ENCODE results near the gene LSM2.
A peak's percentile ranks its signal among the peaks of the same experiment; 100 is the strongest.
"Not testable (repeated sequence)": the region's sequence is repeated elsewhere in the genome, so short reads cannot be mapped to it uniquely, and the experiment has no call there.

The LSM2 gene

GRCh38 chr6:31799781-31800180, 7.0 kb downstream of the LSM2 start:
- no peak for DNase-seq

- DNase-seq: no peak
Observed at GRCh38 chr6:31797588-31797987, 9.2 kb downstream of the LSM2 start.

GRCh38 chr6:31796993-31797385, 9.8 kb downstream of the LSM2 start:
- DNase-seq: no peak

GRCh38 chr6:31795616-31796298, 11.0 kb downstream of the LSM2 start, which contains the start of gene VARS1:
TSS of gene VARS1 (minus strand) at chr6:31795752. CDS start at chr6:31795217, 535 bp downstream.
- DNase-seq: peak in 56 of 58 donors; percentile 47 to 90 (median 81)

GRCh38 chr6:31794866-31795615, 11.7 kb downstream of the LSM2 start:
- DNase-seq: peak in 9 of 58 donors; percentile 27 to 72 (median 58)

GRCh38 chr6:31794294-31794865, 12.4 kb downstream of the LSM2 start:
- DNase-seq: peak in 1 of 58 donors; percentile 5

- DNase-seq: not testable (repeated sequence)
Observed at GRCh38 chr6:31793927-31794245, 12.9 kb downstream of the LSM2 start.

- no peak for DNase-seq
Observed at GRCh38 chr6:31792761-31793171, 14.0 kb downstream of the LSM2 start.

- no peak for DNase-seq
Observed at GRCh38 chr6:31792090-31792374, 14.7 kb downstream of the LSM2 start.

- DNase-seq: peak in 22 of 58 donors; percentile 5 to 61 (median 20)
Observed at GRCh38 chr6:31791324-31792089, 15.3 kb downstream of the LSM2 start.

- no peak for DNase-seq
Observed at GRCh38 chr6:31785475-31785874, 21.3 kb downstream of the LSM2 start.

- DNase-seq: peak in 1 of 58 donors; percentile 15
Observed at GRCh38 chr6:31784098-31784925, 22.5 kb downstream of the LSM2 start.

- no peak for DNase-seq
Observed at GRCh38 chr6:31782126-31782855, 24.5 kb downstream of the LSM2 start.

GRCh38 chr6:31781244-31782125, 25.3 kb downstream of the LSM2 start:
- DNase-seq: no peak

GRCh38 chr6:31780507-31781243, 26.1 kb downstream of the LSM2 start:
- no peak for DNase-seq

- no peak for DNase-seq
Observed at GRCh38 chr6:31779908-31780307, 26.9 kb downstream of the LSM2 start.

GRCh38 chr6:31778999-31779885, 27.5 kb downstream of the LSM2 start:
- no peak for DNase-seq

All from anterior cingulate cortex (tissue), 58 donors.